Posterior cingulate gyrus (tissue), 11 donors: ENCODE results near the gene ARHGAP26.
"Not testable (repeated sequence)": the region's sequence is repeated elsewhere in the genome, so short reads cannot be mapped to it uniquely, and the experiment has no call there.

Source experiments
- DNase-seq, 10 donors: peaks; one replicate each; pipeline versions ENCODE4 v3.0.0 to v3.0.0-alpha.2; 2020 to 2021; ENCODE audit warnings: mixed read lengths in 3 of 10
- intact Hi-C: fragments of 100-400 bp; cut with DNase I; formaldehyde crosslinking; loops from one replicate; pipeline ENCODE4 v1.15.1; 2023

The ARHGAP26 gene

GRCh38 chr5:143000551-143000950 lies 230.4 kb downstream of the ARHGAP26 start:
- intact Hi-C loops: not testable (repeated sequence)

GRCh38 chr5:143001764-143002351 lies 231.7 kb downstream of the ARHGAP26 start:
- no peak for DNase-seq
- intact Hi-C loops: no loop called here

More at GRCh38 chr5:143000551-143000950, 230.4 kb downstream of the ARHGAP26 start:
- DNase-seq: not testable (repeated sequence)

- intact Hi-C loops: no loop called here
- DNase-seq: no peak
These were observed 232.5 kb downstream of the ARHGAP26 start for GRCh38 chr5:143002459-143003327.

- intact Hi-C loops: no loop called here
- no peak for DNase-seq
These were observed 233.1 kb downstream of the ARHGAP26 start for GRCh38 chr5:143003328-143003636.

GRCh38 chr5:143004361-143005145 lies 234.4 kb downstream of the ARHGAP26 start:
- intact Hi-C loops: no loop called here
- DNase-seq: no peak

- intact Hi-C loops: no loop called here
These were observed 236.3 kb downstream of the ARHGAP26 start for GRCh38 chr5:143006501-143006900.

GRCh38 chr5:143008032-143008431 lies 237.9 kb downstream of the ARHGAP26 start:
- intact Hi-C loops: no loop called here
- DNase-seq: no peak

More at GRCh38 chr5:143006501-143006900, 236.3 kb downstream of the ARHGAP26 start:
- DNase-seq: no peak

- intact Hi-C loops: no loop called here
- no peak for DNase-seq
These were observed 238.8 kb downstream of the ARHGAP26 start for GRCh38 chr5:143008809-143009521.

GRCh38 chr5:143010351-143010750 lies 240.2 kb downstream of the ARHGAP26 start:
- DNase-seq: no peak
- intact Hi-C loops: no loop called here

- intact Hi-C loops: no loop called here
- no peak for DNase-seq
These were observed 241.4 kb downstream of the ARHGAP26 start for GRCh38 chr5:143011585-143011984.

- intact Hi-C loops: no loop called here
- no peak for DNase-seq
These were observed 243.2 kb downstream of the ARHGAP26 start for GRCh38 chr5:143013176-143013891.

- DNase-seq: no peak
- intact Hi-C loops: no loop called here
These were observed 244.0 kb downstream of the ARHGAP26 start for GRCh38 chr5:143014017-143014651.

- DNase-seq: no peak
- intact Hi-C loops: no loop called here
These were observed 246.8 kb downstream of the ARHGAP26 start for GRCh38 chr5:143016777-143017516.

GRCh38 chr5:143017541-143017940 lies 247.4 kb downstream of the ARHGAP26 start:
- DNase-seq: no peak
- intact Hi-C loops: no loop called here

GRCh38 chr5:143017992-143018391 lies 247.8 kb downstream of the ARHGAP26 start:
- intact Hi-C loops: no loop called here
- no peak for DNase-seq

GRCh38 chr5:143019157-143019556 lies 249.0 kb downstream of the ARHGAP26 start:
- no peak for DNase-seq
- intact Hi-C loops: no loop called here

GRCh38 chr5:143019614-143020515 lies 249.7 kb downstream of the ARHGAP26 start:
- intact Hi-C loops: no loop called here
- DNase-seq: no peak

GRCh38 chr5:143021595-143021994 lies 251.4 kb downstream of the ARHGAP26 start:
- DNase-seq: no peak
- intact Hi-C loops: no loop called here
